KBM-7 (cell line): ENCODE measurements around the gene HTT.

Experiments
- DNase-seq: peaks from one replicate; pipeline ENCODE4 v3.0.0-alpha.2; 2015
- in situ Hi-C: fragments of 300-500 bp; cut with MboI; formaldehyde crosslinking; loops from 2 replicates; pipeline ENCODE4 v1.14.3; 2020; ENCODE audit warnings: low sequenced_read_pairs, low pct_unique_long_range_greater_than_20kb, mixed read lengths

The HTT gene

DNA sequence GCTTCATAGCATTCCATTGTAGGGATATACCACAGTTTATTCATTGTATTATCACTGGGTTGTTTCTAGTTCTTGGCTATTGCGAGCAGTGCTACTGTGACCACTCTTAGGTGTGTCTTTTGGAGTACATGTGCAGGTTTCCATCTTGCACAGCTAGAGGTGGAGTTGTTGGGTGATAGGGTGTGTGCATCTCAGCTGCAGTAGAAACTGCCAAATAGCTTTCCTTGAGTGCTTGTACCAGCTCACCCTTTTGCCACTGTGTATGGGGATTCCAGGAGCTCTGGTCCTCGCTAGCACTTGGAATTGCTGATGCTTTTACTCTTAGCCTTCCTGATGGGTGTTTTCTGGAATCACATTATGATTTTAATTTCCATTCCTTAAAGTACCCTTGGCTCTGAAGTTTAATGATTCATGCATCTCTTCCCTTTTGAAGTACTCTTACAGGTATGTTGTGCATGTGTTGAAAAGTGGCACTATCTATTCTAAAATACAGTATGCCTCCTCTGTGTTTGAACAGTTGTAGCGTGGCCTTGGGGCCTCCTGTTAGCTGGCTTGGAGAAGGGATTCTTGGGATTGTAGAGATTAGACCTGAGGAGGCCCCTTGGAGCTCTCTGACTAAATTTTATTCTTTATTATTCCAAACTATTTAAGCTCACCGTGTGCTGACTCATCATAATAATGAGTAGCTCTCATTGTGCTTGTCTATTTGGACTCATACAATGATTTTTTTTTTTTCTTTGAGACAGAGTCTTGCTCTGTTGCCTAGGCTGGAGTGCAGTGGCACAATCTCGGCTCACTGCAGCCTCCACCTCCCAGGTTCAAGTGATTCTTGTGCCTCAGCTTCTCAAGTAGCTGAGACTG, 38.4 kb downstream of the HTT start:
- in situ Hi-C loops, result no loop called here
- DNase-seq, result no peak

DNA sequence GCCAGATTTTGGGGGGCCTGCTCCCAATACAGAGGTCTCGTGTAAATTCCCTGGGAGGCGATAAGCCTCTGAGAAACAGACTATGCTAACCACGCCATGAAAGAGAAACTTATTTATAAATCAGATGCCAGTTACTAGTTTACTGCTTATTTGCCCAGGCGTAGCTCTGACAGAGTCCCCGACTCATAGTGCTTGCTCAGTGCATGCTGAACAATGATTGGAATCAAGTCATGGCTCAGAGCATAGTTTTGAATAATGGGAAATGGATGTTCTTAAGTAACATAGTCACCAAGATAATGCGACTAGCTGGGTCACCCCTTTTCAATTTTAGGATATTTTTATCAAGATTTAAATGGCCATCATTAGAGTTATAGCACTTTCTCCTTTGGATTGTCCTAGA, 39.9 kb downstream of the HTT start:
- DNase-seq, result no peak
- in situ Hi-C loops, result no loop called here

DNA sequence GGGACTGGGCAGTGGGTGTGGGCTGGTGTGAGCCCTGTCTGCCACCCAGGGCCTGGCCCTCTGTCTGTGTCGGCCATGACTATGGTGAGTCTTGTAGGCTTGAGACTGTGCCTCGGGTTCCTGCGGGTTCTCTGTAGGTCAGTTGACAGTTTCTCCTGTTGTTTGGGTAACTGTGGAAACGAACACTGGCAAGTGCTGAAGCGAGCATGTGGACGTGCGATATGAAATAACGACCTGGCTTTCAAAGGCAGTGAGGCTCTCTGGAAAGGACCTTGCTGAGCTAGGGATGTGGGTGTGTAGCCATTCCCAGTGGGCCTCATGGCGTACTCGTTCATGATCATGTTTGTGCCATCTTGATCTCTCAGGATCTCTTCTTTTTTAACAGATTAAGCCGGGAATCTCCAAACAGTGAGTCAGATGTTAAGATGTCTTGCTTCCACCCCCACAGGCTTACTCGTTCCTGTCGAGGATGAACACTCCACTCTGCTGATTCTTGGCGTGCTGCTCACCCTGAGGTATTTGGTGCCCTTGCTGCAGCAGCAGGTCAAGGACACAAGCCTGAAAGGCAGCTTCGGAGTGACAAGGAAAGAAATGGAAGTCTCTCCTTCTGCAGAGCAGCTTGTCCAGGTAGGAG, 41.3 kb downstream of the HTT start:
- no peak for DNase-seq
- in situ Hi-C loops, result no loop called here

DNA sequence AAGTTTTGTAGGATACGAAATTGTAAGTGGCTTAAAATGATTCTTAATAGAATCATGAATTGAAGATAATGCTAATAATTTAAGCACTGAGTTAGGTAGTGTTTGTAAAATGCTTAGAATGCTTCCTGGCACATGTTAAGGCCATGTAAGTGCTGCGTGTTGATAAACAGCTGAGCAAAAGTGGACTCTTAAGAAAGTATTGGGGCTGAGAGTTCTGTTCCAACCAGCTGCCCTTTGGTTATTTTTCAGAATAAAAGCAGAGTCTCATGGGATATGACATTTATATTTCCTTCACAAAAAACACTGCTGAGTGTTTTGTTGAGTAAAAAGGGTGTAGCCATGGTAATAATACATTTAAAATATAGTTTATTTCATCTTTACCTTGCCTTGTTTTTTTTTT, 42.5 kb downstream of the HTT start:
- in situ Hi-C loops, result no loop called here

DNA sequence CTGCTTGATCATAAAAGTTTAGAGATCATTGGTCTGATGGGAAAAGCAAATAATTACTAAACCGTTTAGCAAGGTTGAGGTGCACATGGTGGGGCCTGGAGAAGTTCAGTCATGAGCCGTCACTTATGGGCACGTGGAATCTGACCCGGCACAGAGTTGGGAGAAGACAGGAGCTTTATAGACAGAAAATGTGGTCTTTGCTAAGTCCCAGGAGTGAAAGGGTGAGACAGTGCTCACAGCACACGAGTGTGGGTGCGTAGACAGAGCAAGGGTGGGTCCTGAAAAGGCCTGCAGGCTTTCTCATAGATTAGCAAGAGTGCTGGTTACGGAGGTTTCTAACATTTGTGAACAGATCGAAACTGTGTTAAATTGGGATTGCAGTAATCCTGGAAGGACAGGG, 43.8 kb downstream of the HTT start:
- in situ Hi-C loops, result no loop called here
- no peak for DNase-seq

More for the DNA sequence above, 42.5 kb downstream of the HTT start:
- DNase-seq, result no peak

DNA sequence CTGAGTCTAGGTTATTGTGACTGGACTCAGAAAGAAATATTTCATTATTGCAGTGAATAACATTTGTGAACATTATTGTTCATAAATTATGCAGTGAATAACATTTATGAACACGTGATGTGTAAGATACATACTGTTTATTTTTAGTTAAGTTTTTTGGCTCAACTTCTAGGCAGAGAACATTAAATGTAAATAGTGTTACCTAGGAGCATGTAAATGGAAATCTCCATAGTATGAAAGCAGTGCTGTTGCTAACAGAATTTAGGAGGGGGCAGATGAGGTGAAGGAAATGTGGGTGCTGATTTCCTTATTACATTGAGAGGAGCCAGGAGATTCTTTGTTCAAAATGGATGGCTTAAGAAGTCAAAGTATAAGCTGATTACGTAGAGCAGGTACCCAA, 45.0 kb downstream of the HTT start:
- in situ Hi-C loops, result no loop called here
- no peak for DNase-seq

DNA sequence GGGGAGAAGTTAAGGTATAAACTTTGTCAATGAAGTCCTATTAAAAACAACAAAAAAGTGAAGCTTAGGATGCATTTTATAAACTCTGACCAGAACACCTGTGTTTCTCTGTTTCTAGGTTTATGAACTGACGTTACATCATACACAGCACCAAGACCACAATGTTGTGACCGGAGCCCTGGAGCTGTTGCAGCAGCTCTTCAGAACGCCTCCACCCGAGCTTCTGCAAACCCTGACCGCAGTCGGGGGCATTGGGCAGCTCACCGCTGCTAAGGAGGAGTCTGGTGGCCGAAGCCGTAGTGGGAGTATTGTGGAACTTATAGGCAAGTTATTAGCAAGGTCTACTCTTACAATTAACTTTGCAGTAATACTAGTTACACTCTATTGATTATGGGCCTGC, 46.6 kb downstream of the HTT start:
- DNase-seq, result no peak
- in situ Hi-C loops, result no loop called here

DNA sequence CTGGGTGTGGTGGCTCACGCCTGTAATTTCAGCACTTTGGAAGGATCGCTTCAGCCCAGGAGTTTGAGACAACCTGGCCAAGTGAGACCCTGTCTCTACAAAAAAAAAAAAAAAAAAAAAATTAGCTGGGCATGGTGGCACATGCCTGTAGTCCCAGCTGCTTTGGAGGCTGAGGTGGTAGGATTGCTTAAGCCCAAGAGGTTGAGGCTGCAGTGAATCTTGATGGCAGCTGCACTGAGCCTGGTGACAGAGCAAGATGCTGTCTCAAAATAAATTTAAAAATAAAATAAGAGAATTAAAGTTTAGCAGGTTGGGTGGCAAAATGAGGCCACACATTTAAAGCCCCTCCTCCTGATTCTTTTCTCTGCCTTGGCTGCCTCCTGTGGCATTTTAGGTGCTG, 47.1 kb downstream of the HTT start:
- no peak for DNase-seq
- in situ Hi-C loops, result no loop called here

DNA sequence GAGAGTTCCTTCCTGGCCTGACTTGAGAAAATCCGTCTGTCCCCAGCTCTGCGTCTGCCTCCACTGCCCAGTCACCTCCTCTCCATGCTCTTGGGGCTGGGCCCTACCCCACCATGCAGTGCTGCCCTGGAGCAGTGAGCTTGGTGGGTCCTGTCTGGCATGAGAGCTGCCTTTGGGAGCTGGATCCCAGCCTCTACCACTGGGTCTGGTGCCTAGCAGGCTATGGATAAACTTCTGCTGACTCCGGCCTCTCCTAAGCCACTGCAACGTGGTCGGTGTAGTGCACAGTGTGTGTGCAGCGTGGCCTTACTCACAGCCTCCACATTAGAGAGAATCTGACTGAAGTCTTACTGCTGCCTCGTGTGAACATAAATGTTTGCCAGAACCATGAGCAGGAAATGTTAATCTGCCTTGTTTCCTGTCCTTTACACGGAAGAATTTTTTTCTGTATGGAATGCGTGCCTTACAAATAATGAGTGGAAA, 47.6 kb downstream of the HTT start:
- in situ Hi-C loops, result no loop called here
- DNase-seq, result peak; percentile 58

DNA sequence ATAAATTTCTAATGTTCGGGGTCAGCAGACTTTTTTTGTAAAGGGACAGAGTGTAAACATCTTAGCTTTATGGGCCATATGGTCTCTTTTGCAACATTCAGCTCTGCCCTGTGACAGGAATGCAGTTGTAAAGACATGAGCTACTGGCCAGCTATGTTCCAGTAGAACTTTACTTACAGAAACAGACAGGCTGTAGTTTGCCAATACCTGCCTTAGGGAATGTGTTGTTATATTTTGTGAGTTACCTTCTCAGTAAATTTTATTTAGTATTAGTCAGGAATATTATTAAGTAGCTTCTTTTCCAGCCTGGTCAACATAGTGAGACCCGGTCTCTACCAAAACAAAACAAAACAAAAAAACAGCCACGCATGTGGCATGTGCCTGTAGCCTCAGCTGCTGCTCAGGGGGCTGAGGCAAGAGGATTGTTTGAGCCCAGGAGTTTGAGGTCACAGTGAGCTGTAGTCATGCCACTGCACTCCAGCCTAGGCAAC, 48.7 kb downstream of the HTT start:
- in situ Hi-C loops, result no loop called here
- no peak for DNase-seq

DNA sequence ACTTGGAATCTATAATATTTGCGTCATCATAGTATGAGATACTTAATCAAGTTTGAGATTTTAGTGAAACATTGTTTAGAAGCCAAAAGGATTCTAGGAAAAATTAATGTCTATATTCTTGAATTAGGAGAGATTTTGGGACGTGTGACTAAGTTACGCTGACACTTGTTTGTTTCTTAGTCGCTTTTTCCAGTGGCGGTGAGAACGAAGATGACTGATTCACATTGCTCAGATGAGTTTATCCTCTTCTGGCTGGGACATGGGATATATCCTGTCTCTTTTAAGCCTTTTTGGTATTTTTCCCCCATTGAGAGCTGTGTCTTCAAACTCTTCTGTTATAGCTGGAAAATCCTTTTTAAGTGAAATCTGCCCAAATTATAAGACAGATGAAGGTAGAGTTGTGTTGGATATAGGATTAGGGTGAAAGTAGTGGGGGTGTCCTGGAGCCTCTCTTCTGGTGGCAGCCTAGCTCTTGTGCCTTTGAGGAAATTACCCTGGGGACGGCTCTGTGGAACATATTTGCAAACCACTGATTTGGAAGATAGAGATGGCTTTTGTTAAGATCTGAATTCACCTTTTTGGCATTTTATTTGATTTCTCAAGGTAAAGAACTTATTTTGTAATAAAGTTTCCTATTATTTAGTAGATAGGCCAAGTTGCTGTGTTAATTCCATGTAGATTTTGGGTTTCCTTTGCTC, 49.7 kb downstream of the HTT start:
- in situ Hi-C loops, result no loop called here
- no peak for DNase-seq

DNA sequence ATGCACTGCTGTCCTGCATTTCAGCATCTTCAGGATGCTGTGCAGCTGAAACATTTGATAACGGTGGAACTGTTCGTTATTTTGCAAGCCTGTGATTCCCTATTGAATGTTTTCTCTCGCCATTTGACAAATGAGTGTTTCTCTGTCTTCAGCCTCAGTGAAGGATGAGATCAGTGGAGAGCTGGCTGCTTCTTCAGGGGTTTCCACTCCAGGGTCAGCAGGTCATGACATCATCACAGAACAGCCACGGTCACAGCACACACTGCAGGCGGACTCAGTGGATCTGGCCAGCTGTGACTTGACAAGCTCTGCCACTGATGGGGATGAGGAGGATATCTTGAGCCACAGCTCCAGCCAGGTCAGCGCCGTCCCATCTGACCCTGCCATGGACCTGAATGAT, 52.6 kb downstream of the HTT start:
- no peak for DNase-seq
- in situ Hi-C loops, result no loop called here

DNA sequence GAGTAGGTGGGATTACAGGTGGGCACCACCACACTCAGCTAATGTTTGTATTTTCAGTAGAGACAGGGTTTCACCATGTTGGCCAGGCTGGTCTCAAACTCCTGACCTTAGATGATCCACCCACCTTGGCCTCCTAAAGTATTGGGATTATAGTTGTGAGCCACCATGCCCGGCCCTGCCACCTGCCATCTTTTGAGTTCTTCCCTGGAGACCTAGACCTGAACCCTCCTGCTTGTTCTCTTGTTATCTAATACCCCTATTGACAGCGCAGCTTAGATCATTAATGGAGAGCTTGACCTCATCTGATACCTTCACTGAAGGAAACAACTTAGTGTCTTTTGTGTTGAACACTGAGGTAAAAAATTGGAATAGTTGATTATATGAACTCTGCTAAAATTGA, 53.6 kb downstream of the HTT start:
- DNase-seq, result no peak
- in situ Hi-C loops, result no loop called here

DNA sequence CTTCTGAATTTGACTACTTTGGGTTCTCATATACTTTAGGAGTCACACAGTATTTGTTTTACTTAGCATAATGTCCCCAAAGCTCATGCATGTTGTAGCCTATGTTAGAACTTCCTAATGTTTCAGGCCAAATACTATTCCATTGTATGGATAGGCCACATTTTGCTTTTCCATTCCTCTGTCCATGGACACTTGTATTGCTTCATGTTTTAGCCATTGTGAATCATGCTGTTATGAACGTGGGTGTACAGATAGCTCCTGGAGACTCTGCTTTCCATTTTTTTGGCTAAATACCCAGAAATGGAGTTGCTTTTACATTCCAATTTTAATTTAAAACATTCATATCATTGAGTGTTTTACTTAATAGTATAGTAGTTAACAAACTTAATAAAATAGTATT, 54.5 kb downstream of the HTT start:
- DNase-seq, result no peak
- in situ Hi-C loops, result no loop called here

DNA sequence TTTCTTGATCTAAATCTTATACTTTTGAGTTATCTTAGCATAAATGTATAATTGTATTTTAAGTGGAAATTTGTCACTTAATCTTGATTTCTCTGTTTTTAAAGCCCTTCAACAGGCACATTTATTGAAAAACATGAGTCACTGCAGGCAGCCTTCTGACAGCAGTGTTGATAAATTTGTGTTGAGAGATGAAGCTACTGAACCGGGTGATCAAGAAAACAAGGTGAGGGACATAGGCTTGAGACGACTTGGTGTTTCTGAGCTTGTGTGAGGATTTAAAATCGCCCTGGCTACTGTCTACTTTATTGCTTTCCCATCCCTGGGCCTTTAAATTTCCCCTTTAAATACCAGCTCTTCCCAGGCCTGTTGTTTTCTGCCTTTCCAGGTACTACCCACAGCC, 55.7 kb downstream of the HTT start:
- in situ Hi-C loops, result no loop called here

DNA sequence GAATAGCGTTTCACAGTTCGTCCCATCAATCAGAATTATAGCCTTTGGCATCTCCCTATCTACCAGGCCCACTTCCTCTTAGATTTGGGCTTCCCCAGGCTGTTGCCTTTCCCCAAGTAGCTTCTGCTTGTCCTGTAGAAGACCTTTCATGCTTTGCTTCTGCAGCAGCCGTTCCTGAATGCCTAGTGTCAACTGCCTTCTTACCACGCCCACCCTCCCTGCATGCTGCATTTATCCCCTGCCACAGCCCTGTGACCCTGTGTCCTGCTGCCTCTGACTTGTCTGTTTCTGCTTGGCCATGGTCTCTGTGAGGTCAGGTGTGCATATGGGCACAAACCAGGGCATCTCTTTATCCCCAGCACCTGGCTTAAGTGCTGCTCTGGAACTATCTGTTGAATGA, 56.3 kb downstream of the HTT start:
- no peak for DNase-seq
- in situ Hi-C loops, result no loop called here

More for the DNA sequence above, 55.7 kb downstream of the HTT start:
- DNase-seq, result no peak

DNA sequence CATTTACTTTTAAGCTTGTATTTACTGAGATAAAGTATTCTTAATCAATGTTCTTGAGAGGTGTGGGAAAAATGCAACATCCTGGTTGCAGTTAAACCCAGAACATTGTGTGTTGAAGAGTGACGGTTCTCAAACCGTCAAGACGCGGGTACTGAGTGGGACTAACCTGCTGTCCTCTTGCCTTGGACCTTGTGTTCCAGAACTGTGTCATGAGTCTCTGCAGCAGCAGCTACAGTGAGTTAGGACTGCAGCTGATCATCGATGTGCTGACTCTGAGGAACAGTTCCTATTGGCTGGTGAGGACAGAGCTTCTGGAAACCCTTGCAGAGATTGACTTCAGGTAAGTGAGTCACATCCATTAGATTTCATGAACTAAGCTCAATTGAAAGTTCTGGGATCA, 59.7 kb downstream of the HTT start:
- in situ Hi-C loops, result no loop called here
- no peak for DNase-seq

DNA sequence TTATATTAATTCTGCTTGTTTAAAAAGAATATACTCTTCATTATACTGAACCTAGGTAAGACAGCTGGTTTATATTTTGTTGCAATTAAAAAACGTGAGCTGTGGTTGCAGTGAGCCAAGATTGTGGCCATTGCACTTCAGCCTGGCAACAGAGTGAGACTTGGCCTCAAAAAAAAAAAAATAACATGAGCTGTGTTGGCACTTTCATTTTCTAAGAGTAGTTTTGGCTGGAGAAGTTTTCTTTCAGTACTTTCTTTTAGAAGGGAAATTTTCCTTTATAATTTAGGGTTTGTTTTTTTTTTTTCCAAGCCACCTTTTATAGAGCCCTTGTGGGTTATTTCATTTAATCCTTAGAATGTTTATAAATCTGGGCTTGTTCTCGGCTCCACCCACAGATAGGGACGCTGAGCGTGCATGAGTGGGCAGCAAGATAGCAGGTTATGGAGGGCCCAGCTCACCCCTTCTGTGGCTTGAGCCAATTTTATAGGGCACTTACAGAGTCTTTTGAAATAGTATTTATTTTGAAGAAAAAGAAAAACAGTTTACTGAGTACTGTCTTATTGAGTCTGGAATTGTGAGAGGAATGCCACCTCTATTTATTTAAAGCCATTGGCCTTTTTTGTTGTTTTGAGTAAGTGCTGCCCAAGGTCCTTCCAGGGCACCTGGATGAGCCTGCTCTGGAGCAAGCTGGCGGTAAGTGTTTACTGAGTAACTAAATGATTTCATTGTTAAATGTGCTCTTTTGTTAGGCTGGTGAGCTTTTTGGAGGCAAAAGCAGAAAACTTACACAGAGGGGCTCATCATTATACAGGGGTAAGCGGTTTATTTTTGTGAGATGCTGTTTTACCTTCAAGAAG, 60.9 kb downstream of the HTT start:
- no peak for DNase-seq
- in situ Hi-C loops, result no loop called here

DNA sequence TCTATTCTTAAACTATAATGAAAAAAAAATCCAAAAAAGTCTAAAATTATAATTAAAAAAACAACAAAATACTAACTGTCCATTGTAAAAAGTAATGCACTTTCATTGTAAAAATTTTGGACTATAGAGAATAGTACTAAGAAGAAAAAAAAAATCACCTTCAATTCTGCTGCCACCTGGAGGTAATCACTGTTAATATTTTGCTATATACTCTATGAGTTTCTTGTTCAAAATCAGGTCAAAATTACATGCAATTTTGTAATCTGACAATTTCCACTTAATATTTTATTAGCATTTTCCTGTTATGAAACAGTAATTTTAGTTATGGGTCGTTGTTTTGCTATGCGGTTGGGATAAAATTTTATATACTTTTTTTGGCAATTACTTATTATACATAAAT, 62.0 kb downstream of the HTT start:
- peak; percentile 12 for DNase-seq
- in situ Hi-C loops, result no loop called here
